ENCODE measurements around the gene WDR46.

GRCh38 chr6:33288921-33289783, at the start of gene WDR46, which contains the start of gene PFDN6:
- TF ChIP-seq CTCF (IDR thresholded peaks at IDR 0.05) (no peak), POLR2AphosphoS5 (IDR thresholded peaks at IDR 0.05) (peak; percentile 39 to 83 (median 72))

All from breast epithelium (tissue), 3 donors.